HG03159 (cell line): ENCODE measurements around the gene KLHDC4.
"Not testable (repeated sequence)": the region's sequence is repeated elsewhere in the genome, so short reads cannot be mapped to it uniquely, and the experiment has no call there.

Experiments
- ATAC-seq: cut with Tn5 transposase; IDR thresholded peaks from one replicate; pipeline ENCODE4 v1.9.1; 2021; ENCODE audit warnings: mild to moderate bottlenecking, moderate library complexity; ENCODE audit not compliant: unreplicated experiment

The KLHDC4 gene

GRCh38 chr16:87686697-87687096 is 79.1 kb downstream of the KLHDC4 start:
- no peak for ATAC-seq

DNA sequence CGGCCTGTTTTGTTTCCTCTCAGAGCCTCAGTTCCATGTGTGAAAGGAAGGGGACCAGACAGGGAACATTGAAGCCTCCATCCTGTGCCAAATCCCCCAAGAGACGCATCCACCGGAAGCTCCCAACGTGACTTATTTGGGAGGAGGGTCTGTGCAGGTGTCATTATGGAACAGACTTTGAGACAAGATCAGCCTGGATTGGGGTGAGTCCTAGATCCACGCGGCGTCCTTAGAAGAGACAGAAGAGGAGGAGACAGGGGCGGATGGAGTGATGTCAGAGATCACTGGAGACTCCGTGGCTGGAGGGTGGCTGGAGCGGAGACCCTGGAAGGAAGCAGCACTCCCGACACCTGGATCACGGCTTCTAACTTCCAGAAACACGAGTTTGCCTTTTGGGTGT is 80.0 kb downstream of the KLHDC4 start:
- no peak for ATAC-seq

DNA sequence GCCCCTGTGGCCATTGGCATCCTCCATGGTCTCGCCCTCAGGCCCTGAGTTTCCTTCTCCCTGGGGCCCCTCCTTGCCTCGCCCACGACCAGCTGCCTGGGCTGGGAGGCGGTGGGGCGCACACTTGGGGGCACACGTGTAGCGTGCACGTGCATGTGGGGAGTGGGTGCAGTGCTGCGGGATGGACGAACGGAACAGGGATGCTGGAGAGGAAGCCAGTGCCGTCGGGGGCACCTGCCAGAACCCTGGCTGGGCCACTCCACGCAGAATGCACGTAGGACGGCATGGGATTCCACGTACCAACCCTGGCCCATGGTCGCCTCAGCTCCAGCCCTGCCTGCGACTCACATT is 80.4 kb downstream of the KLHDC4 start:
- no peak for ATAC-seq

DNA sequence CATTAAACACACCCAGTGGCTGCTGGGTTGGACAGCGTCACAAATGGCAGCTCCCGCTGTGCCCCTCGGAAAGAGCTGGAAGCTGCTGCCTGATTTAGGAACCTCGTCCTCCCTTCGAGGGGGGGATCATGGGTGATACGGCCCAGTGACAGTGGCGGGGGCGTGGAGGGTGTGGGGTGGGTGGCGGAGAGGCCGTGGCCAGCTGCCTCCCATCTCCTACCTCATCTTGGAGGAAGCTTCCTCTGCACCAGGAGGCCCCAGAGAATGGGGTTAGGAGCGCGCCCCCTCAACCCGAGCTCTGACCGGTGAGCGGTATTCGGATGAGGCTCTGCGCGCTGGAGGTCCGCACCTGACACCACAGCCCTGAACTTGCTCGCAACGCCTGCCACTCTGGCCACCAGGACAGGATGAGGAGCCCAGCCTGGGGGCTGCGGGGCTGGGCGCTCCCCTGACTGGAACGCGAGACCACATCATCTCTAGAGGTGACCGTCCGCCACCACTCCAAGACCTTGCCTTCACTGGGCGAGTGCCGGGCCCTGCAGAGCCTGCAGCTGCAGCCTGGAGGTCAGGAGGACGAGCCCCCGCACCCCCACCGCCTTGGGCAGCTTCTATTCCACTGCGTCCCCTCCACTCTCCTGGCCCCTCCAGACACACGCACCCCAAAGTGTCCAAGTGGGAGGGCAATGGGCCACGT is 80.9 kb downstream of the KLHDC4 start:
- ATAC-seq: no peak

DNA sequence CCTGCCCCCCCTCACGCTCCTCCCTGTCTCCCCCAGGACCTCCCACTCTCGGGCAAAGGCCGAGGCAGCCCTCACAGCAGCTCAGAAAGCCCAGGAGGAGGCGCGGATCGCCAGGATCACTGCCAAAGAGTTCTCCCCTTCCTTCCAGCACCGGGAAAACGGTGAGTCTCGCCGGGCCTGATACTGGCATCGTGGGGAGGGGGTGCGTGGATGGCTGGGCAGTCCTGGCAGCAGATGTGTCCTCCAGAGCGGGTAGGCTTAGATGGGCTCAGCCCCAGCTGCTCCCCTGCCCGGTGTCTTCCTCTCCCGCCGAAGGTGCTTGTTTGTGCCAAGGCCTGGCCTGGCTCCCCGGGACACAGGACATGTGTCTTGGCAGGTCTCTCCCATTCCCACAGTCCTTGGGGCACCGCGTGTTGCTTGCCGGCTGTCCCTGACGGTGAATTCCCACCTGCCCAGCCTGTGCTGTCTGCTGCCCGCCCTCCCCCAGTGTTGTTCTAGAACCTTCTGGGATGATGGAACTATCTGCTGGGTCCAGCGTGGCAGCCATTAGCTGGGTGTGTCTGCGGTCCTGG is 81.6 kb downstream of the KLHDC4 start:
- ATAC-seq: no peak

- no peak for ATAC-seq
Observed at GRCh38 chr16:87682852-87683399, 82.9 kb downstream of the KLHDC4 start.

GRCh38 chr16:87681981-87682570 is 83.7 kb downstream of the KLHDC4 start:
- ATAC-seq: no peak

DNA sequence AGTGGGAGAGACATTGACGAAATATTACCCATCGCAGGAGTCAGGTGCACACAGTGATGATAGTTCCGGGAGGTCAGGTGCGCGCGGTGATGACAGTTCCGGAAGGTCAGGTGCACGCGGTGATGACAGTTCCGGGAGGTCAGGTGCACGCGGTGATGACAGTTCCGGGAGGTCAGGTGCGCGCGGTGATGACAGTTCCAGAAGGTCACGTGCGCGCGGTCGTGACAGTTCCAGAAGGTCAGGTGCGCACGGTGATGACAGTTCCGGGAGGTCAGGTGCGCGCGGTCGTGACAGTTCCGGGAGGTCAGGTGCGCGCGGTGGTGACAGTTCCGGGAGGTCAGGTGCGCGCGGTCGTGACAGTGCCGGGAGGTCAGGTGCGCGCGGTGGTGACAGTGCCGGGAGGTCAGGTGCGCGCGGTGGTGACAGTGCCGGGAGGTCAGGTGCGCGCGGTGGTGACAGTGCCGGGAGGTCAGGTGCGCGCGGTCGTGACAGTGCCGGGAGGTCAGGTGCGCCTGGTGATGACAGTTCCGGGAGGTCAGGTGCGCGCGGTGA is 84.7 kb downstream of the KLHDC4 start:
- ATAC-seq: not testable (repeated sequence)

DNA sequence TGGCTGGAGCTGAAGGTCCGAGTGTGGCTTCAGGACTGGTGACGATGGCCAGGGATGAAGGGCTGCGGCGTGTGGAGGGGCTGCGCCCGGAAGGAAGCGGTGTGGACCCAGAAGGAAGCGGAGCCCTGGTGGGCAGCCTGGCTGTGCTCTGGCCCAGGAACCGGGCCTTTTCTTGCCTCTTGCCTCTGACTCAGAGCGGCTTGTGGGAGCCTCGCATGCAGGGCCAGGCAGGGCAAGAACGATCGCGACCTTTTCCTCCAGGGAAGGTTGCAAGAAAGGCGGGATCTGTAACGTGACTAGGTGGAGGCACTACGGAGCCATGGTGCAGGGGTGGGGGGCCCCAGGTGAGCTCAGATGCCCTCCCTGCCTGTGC is 85.5 kb downstream of the KLHDC4 start:
- no peak for ATAC-seq

DNA sequence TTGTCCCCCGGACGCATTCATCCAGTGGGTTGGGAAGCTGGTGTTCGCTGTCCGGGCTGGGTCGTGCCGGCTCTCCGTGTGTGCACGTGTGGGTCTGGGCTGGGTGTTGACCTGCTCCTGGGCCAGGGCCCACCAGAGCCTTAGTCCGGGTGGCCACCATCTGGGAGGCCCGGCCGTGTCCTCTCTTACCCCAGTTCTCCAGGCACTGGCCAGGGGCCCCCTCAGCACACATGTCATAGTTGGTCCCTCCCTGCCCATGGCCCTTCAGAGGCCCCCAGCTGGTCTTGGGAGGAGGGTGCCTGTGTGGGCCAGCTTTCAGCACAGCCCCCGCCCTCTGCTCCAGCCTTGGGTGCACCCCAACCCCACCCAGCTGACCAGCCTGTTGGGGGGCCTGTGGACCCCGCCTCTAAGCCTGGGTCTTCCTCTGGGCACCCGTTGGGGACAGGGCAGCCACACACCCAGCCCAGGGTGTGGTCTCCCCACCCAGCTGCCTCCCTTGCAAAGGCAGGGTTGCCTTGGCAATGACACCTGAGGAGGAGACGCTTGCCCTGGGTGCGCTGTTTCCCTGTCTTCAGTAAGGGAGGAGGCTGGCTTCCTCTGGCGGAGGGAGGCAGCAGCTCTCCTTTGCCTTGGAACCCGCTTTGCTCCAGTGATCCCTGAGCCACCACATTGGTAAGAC is 86.1 kb downstream of the KLHDC4 start:
- no peak for ATAC-seq

DNA sequence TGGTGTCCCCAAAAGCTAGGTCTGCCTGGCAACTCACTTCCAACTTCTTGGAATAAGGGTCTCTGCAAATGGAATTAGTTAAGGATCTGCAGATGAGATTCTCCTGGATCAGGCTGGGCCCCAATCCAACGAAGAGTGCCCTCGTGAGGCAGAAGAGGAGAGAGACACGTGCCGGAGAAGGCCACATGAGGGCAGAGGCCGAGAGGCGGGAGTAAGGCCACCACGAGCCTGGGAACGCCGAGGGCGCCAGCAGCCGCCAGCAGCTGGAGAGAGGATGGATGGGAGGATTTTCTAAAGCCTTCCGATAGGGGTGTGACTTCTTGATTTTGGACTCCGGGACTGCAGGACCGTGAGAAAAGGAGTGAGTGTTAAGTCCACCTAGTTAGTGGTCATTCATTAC is 87.2 kb downstream of the KLHDC4 start:
- no peak for ATAC-seq

DNA sequence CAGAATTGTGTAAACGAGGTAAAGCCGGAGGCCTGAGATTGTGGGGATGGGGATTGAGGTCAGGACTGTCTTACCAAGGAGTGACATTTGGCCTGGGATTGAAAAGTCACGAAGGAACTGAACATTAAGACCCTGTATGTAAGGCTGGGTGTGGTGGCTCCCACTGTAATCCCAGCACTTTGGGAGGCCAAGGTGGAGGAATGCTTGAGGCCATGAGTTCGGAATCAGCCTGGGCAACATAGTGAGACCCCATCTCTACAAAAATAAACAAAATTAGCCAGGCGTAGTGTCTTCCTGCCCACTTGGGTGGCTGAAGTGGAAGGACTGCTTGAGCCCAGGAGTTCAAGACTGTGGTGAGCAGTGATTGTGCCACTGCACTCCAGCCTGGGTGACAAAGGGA is 88.0 kb downstream of the KLHDC4 start:
- ATAC-seq: no peak

GRCh38 chr16:87675111-87675719 is 90.6 kb downstream of the KLHDC4 start:
- no peak for ATAC-seq

GRCh38 chr16:87674419-87674818 is 91.4 kb downstream of the KLHDC4 start:
- ATAC-seq: no peak

DNA sequence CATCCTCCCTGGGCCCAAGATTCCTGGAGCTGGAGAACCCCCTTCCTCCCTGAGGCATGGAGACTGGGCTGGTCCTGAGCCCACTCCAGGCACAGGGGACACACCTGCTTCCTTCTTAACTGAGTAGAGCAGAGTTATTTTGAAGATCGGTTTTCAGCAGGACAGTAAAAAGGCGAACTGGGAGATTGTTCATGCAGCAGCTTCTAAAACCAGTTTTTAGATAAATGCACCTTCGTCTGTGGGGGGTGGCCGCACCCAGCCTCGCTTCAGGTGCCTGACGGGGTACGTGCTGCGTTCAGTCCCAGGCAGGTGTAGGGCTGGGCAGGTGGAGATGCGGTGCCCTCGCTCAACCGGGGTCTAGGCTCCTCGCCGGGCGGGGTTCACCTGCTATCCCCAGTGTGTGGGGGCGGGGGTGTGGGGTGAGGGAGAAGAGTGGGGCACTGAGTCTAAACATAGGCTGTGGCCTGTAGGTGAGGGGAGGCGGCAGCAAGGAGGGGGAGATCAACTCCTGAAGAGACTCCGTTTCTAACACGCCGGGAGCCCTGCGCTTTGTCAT is 94.0 kb downstream of the KLHDC4 start:
- ATAC-seq: no peak

DNA sequence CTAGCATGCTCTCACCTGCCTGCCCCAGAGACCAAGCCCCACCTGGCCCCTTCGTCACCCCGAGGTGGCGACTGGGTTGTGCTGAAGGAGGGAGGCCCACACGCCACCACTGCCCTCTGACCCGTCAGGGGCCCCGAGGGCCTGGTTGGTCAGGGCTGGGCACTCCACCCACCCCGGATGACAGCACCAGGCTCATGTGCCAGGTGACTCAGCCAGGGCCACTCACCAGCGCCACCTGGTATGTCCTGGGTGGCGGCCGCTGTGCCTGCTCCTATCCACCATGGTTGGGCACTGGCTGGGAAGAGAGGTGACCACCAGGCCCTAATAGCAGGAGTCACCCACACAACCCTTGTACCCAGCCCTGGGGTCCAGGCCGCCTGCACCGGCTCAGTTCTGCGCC is 94.6 kb downstream of the KLHDC4 start:
- no peak for ATAC-seq

GRCh38 chr16:87669672-87670071 is 96.1 kb downstream of the KLHDC4 start:
- ATAC-seq: no peak

- no peak for ATAC-seq
Observed at GRCh38 chr16:87667946-87668345, 97.8 kb downstream of the KLHDC4 start.

GRCh38 chr16:87667443-87667842 is 98.3 kb downstream of the KLHDC4 start:
- ATAC-seq: no peak

DNA sequence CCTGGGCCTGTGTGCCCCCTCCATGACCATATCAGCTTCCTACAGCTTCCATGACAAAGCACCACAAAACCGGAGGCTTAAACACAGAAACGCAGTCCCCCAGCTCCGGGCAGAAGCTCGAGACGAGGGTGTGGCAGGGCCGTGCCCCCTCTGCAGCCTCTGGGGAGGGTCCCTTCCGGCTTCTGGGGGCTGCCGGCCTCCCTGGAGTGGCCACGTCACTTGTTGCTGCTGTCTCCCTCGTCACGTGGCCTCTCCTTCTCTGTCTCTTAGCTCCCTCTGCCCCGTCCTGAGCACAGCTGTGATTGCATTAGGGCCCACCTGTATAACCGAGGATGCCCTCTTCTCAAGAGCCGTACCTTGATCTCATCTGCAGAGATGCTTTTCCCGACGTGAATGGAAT is 98.9 kb downstream of the KLHDC4 start:
- ATAC-seq: no peak

- ATAC-seq: no peak
Observed at GRCh38 chr16:87665193-87665592, 100.6 kb downstream of the KLHDC4 start.
